Activated CD8-positive, alpha-beta memory T cell treated with anti-CD3 and anti-CD28 coated beads, Interleukin-2, amount 10 ng/mL, durations not matched to agents 7 days and 5 days (primary cell): ENCODE data around the gene OR1F1. TPM values are rescaled to one million over a fixed set of nuclear protein-coding genes. Genes with fewer than 3 reads are reported as not detected.

ENCODE experiments used
- ATAC-seq: fragments of 150-1000 bp; cut with Tn5 transposase; one replicate; pipeline ENCODE4 v1.10.0; 2021; ENCODE audit warnings: moderate library complexity
- CTCF ChIA-PET: fragments of 350-600 bp; sonication (Branson Sonifier 250); formaldehyde crosslinking; loops from one replicate; lab custom pipeline; 2021; ENCODE audit warnings: antibody characterized with exemption; lab: Charles Lee
- DNase-seq: peaks from one replicate; pipeline ENCODE4 v3.0.0-alpha.2; 2020
- H3K27ac Mint-ChIP-seq: one replicate; pipeline ENCODE4 v1.8.0; 2021; ENCODE audit warnings: mild to moderate bottlenecking, mixed read lengths
- H3K27me3 Mint-ChIP-seq: one replicate; pipeline ENCODE4 v1.8.0; 2021; ENCODE audit warnings: mixed read lengths
- H3K36me3 Mint-ChIP-seq: one replicate; pipeline ENCODE4 v1.8.0; 2021; ENCODE audit warnings: mild to moderate bottlenecking, mixed read lengths
- H3K4me1 Mint-ChIP-seq: one replicate; pipeline ENCODE4 v1.8.0; 2021; ENCODE audit warnings: mixed read lengths
- H3K4me3 Mint-ChIP-seq: one replicate; pipeline ENCODE4 v1.8.0; 2021; ENCODE audit warnings: mild to moderate bottlenecking, moderate library complexity, mixed read lengths
- H3K9me3 Mint-ChIP-seq: one replicate; pipeline ENCODE4 v1.8.0; 2022; ENCODE audit warnings: low read depth, mixed read lengths
- total RNA-seq, 2 experiments: library from RNA; stranded (reverse); gene quantifications; one replicate each; pipeline ENCODE4 v1.2.3, GENCODE V29; 2021

The OR1F1 gene
- total RNA-seq, 2 experiments from 2014 or later = not detected

DNA sequence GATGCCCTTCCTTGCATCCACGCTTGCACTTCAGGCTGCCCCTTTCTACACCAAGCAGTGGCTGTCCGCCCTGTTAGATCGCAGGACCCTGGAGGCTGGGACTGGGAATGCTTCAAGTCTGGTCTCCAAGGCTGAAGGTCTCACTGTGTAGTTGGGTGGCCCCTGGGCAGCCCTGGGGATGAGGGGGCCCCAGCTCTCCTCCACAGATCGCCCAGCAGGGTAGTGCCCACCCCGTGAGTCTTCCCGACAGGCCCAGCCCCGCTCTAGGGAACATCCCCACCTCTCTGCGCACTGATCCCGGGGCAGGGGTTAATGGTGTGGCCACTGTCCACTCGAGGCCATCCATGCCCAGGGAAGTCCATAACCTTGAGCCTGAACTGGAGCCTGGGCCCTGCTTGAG, 42.9 kb upstream of the OR1F1 start:
- Mint-ChIP-seq H3K4me3 (no peak overlapping the region), H3K9me3 (no peaks in the 10 kb centered on the region), H3K4me1 (peaks cover 7% of the 10 kb centered on the region), H3K27ac (no peak overlapping the region), H3K27me3 (no peaks in the 10 kb centered on the region), H3K36me3 (peaks cover 5% of the 10 kb centered on the region)
- DNase-seq (no peak), ATAC-seq (no peak)
- CTCF ChIA-PET = interaction anchor here (2.3 to 3.0 kb wide), 2 partner anchors 10 to 16 kb away, joined by 9 to 15 read pairs; partner anchors contain the start of gene ZNF213

DNA sequence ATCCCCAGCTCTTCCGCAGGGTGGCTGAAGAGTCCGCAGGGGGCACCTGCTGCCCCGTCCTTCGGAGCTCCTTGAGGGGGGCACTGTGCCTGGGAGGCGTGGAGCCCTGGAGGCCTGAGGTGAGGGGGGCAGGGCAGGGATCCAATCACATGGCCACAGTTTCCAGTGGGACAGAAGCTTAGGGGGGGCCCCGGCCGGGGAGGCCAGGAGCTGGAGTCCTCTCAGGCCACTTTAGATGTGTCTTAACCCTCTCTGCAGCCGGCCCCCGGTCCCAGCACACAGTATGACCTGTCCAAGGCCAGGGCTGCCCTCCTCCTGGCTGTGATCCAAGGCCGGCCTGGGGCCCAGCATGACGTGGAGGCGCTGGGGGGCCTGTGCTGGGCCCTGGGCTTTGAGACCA, 42.3 kb upstream of the OR1F1 start:
- H3K27ac Mint-ChIP-seq = no peak overlapping the region
- ATAC-seq (no peak), DNase-seq (no peak)
- no peaks in the 10 kb centered on the region for H3K9me3 Mint-ChIP-seq
- H3K4me1 Mint-ChIP-seq = peaks cover 9% of the 10 kb centered on the region
- CTCF ChIA-PET = no interaction called here
- no peak overlapping the region for H3K4me3 Mint-ChIP-seq
- peaks cover 1% of the 10 kb centered on the region for H3K27me3 Mint-ChIP-seq
- peaks cover 5% of the 10 kb centered on the region for H3K36me3 Mint-ChIP-seq

DNA sequence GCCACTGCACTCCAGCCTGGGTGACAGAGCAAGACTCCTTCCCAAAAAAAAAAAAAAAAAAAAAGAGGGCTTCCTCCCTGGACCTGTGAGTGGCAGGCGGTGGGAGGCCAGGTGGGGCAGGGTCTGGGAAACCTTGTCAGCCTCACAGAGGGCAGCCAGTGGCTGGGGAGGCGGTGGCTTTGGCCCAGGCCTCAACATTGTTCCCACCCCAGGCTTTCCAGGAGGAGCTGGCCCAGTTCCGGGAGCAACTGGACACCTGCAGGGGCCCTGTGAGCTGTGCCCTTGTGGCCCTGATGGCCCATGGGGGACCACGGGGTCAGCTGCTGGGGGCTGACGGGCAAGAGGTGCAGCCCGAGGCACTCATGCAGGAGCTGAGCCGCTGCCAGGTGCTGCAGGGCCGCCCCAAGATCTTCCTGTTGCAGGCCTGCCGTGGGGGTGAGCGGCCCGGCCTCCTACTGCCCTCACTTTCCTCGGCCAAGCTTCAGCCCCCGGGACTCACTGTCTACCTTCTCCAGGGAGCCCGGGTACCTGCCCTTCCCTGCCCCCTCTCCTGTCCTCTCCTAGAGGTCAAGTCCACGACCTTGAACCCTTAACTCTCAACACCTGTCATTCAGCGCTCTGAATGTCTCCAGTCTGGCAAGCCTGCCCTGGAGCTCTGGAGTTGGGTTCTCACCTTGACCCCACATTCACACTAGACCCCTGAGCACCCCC, 40.8 kb upstream of the OR1F1 start:
- Mint-ChIP-seq H3K27ac (no peak overlapping the region), H3K36me3 (peaks cover 4% of the 10 kb centered on the region), H3K9me3 (no peaks in the 10 kb centered on the region), H3K27me3 (peaks cover 8% of the 10 kb centered on the region), H3K4me3 (no peak overlapping the region), H3K4me1 (peaks cover 17% of the 10 kb centered on the region)
- ATAC-seq = no peak
- CTCF ChIA-PET = interaction anchor here (0.7 to 6.7 kb wide), 4 partner anchors 14 to 119 kb away, joined by 3 to 128 read pairs (median 4); partner anchors contain the start of gene ZNF213
- no peak for DNase-seq

DNA sequence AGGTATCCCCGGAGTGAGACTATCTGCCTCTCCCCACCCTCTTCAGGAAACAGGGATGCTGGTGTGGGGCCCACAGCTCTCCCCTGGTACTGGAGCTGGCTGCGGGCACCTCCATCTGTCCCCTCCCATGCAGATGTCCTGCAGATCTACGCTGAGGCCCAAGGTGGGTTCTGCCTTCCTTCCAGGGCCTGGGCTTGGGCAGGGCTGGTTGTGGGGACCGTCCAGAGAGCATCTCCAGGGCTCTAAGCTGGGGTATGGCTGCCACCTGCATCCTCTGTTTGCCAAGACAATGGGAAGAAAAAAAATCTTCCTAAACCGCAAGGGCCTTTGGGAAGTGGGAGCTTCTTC, 40.3 kb upstream of the OR1F1 start:
- ATAC-seq = no peak
- Mint-ChIP-seq H3K27me3 (peaks cover 13% of the 10 kb centered on the region), H3K4me1 (peaks cover 23% of the 10 kb centered on the region), H3K9me3 (no peaks in the 10 kb centered on the region), H3K36me3 (no peaks in the 10 kb centered on the region), H3K27ac (no peak overlapping the region), H3K4me3 (no peak overlapping the region)
- DNase-seq = no peak
- CTCF ChIA-PET = interaction anchor here (0.7 to 6.7 kb wide), 4 partner anchors 14 to 120 kb away, joined by 3 to 128 read pairs (median 4); partner anchors contain the start of gene ZNF213

DNA sequence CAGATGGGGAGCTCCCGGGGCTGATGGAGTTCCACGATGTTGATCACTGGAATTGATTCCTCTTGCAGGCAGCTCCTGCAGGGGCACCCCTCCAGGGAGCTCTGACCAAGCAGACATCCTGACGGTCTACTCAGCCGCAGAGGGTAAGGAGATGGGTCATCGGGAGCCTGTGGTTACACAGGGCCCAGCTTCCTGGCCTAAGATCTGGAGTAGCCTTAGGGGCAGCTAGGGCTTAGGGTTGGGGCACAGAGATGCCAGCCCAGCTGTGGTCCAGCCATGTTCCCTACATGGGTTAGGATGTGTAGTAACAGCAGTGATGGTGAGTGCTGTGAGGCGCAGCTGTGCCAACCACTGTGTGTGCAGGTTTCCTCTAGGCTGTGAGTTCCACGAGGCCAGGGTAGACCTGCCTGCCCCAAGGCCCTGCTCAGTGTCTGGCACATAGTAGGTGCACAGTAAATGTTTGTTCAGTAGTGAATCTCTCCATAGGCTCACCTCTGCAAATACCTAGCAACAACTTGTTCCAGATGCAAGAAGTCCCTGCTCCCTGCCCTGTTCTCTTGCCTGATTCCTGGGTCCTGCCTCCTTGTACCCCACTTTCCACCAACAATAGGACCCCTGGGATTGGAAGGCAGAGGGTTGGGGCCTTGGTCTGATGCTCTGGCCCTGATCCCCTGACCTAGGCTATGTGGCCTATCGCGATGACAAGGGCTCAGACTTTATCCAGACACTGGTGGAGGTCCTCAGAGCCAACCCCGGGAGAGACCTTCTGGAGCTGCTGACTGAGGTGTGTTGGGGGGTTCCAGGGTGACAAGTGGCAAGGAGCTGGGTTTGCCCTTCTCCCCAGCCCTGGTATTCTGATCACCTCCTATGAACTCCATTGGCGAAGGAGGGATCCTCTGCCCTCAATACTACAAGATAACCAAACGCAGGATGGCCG, 39.5 kb upstream of the OR1F1 start:
- Mint-ChIP-seq H3K27me3 (peaks cover 15% of the 10 kb centered on the region), H3K4me3 (peak overlapping the region; percentile 82), H3K36me3 (no peaks in the 10 kb centered on the region), H3K27ac (peak overlapping the region; percentile 15), H3K9me3 (no peaks in the 10 kb centered on the region), H3K4me1 (peaks cover 25% of the 10 kb centered on the region)
- ATAC-seq (no peak), DNase-seq (no peak)
- CTCF ChIA-PET = interaction anchor here (0.7 to 6.7 kb wide), 9 partner anchors 11 to 145 kb away, joined by 3 to 128 read pairs (median 8); partner anchors contain the start of gene ZNF213

DNA sequence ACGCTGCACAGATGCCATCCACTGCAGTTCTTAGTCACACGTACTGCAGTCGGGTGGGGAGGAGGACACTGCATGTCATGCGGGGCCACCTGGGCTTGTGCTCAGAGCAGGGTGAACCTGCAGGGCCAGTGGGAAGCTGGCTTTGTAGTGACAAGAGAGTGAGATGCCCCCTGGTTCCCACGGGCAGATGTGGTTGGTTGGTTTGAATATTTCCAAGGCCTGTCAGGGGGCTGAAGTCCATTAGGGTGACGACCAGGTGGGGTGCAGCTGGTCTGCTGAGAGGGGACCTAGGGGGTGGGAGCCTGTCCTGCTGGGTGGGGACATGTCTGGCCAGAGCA, 38.8 kb upstream of the OR1F1 start:
- Mint-ChIP-seq H3K27ac (peak overlapping the region; percentile 15), H3K27me3 (peaks cover 15% of the 10 kb centered on the region), H3K36me3 (peaks cover under 1% of the 10 kb centered on the region), H3K9me3 (no peaks in the 10 kb centered on the region), H3K4me3 (peak overlapping the region; percentile 82), H3K4me1 (peaks cover 26% of the 10 kb centered on the region)
- DNase-seq (no peak), ATAC-seq (no peak)
- CTCF ChIA-PET = interaction anchor here (0.8 to 6.7 kb wide), 8 partner anchors 10 to 145 kb away, joined by 3 to 128 read pairs (median 10); partner anchors contain the start of gene ZNF213

DNA sequence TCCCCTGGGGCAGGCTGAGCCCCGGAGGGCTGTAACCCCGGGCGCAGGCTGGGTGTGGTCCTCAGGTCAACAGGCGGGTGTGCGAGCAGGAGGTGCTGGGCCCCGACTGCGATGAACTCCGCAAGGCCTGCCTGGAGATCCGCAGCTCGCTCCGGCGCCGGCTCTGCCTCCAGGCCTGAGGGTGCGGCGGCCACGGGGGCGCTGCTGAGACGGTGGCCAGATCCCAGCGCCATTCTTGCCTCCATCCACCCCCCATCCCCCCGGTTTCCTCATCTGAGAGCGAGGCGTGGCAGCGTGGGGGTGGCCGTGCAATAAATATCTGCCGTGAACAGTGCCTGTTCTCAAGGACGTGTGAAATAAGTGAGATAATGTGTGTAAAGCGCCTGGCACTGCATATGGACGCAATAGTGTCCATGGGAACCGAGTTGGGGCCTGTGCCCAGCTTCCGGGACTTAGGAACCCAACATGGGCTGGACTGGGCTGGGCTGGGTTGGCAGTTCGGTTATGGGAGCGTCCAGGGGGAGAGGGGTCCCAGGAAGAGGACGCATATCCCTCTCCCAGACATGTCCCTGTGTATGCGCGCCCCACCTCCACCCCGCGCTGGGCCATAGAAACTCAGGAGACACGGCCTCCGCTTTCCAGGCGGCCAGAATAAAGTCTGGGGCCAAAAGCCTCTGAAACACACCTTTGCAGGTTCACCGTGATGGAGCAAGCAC, 38.2 kb upstream of the OR1F1 start:
- DNase-seq (peak; percentile 78), ATAC-seq (peak; percentile 30)
- H3K27me3 Mint-ChIP-seq = peaks cover 18% of the 10 kb centered on the region
- peaks cover 28% of the 10 kb centered on the region for H3K4me1 Mint-ChIP-seq
- peaks cover 2% of the 10 kb centered on the region for H3K36me3 Mint-ChIP-seq
- peak overlapping the region; percentile 82 for H3K4me3 Mint-ChIP-seq
- peak overlapping the region; percentile 90 for H3K27ac Mint-ChIP-seq
- H3K9me3 Mint-ChIP-seq = no peaks in the 10 kb centered on the region
- CTCF ChIA-PET = interaction anchor here (0.8 to 6.7 kb wide), 21 partner anchors 9 to 351 kb away, joined by 3 to 128 read pairs (median 4); partner anchors contain the start of genes CLUAP1 and ZNF213

DNA sequence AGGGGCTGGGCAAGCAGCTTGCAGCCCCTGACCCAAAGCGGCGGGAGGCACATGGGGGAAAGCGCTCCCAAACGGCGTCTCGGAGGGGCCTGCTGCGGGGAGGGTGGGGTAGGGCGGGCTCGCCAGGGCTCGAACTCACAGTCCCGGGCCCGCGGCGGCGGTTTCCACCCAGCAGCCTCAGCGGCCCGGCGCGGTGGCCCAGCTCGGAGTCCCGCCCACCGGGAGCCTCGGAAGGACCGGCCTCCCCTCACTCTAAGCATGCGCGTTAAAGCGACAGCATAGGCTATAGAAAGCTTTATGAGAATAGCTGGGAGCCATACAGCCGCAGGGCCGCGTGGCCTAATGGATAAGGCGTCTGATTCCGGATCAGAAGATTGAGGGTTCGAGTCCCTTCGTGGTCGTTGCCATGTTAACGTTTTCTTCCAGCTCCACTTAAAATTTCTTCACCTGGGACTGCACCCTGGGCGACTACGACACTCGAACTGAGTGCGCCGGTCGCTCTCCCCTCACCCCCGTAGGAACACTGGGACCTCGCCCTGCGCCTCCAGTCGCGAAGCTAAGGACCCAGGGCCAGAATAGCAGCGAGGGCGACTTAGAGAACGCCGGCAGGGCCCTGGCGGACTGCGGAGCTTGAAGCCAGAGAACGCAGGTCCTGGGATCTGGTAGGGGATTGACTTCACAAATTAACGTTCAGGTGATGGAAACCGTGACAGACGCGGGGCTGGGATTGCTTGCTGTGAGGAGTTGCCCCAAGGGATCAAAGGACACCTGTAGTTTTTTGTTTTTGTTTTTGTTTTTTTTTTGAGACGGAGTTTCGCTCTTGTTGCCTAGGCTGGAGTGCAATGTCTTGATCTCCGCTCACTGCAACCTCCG, 37.4 kb upstream of the OR1F1 start:
- peaks cover 2% of the 10 kb centered on the region for H3K36me3 Mint-ChIP-seq
- H3K4me1 Mint-ChIP-seq = peaks cover 32% of the 10 kb centered on the region
- H3K27ac Mint-ChIP-seq = peak overlapping the region; percentile 90
- peak overlapping the region; percentile 82 for H3K4me3 Mint-ChIP-seq
- no peaks in the 10 kb centered on the region for H3K9me3 Mint-ChIP-seq
- CTCF ChIA-PET = interaction anchor here (0.7 to 6.7 kb wide), 20 partner anchors 8 to 351 kb away, joined by 3 to 128 read pairs (median 4); partner anchors contain the start of genes CLUAP1 and ZNF213
- ATAC-seq (peak; percentile 86), DNase-seq (peak; percentile 99)
- H3K27me3 Mint-ChIP-seq = peaks cover 21% of the 10 kb centered on the region

DNA sequence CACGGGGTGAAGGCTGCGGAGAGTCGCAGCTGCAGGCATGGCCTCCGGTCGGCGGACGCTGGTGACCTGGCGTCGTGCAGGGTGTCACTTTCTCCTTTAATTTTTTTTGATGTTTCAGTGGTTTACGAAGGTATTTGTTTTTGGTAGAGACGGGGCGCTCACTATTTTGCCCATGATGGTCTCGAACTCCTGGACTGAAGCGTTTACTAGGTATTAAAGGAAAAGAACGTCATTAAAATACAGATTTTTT, 36.1 kb upstream of the OR1F1 start:
- CTCF ChIA-PET = interaction anchor here (1.0 to 6.7 kb wide), 5 partner anchors 14 to 19 kb away, joined by 3 to 128 read pairs (median 7); partner anchors contain the start of gene ZNF213
- peaks cover 32% of the 10 kb centered on the region for H3K4me1 Mint-ChIP-seq
- peaks cover 29% of the 10 kb centered on the region for H3K27me3 Mint-ChIP-seq
- H3K4me3 Mint-ChIP-seq = peak overlapping the region; percentile 71
- peak; percentile 55 for DNase-seq
- peaks cover 2% of the 10 kb centered on the region for H3K36me3 Mint-ChIP-seq
- no peaks in the 10 kb centered on the region for H3K9me3 Mint-ChIP-seq
- peak overlapping the region; percentile 82 for H3K27ac Mint-ChIP-seq
- no peak for ATAC-seq

DNA sequence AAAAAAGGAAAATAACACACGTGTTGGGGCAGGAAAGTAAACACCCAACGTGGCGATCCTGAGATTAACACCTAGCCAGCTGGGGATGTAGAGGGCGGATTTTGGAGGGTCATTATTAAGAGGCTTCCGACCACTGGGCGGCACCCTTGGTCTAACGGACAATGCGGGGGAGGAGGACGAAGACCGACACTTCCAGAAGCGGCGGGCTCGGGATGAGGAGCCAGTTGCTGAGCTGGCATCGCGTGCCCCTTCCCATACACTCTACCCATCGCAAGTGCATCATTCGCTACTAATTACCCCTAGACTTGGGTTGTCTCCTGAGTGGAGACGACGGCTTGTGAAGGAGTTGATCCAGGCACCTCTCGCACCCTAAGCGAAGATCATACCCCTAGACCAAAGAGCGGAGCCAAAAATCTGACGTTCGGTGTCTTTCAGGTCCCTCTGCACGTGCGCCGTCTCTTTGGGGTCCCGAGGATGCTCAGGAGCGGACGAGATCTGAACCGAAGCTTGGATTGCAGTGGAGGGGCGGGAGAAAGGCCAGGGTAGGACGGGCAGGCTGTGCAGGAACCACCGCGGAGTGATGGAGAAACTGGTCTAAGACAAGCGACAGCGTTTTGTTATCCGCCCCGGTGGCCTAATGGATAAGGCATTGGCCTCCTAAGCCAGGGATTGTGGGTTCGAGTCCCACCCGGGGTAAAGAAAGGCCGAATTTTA, 35.6 kb upstream of the OR1F1 start:
- CTCF ChIA-PET = interaction anchor here (1.0 to 6.7 kb wide), 5 partner anchors 13 to 19 kb away, joined by 3 to 128 read pairs (median 7); partner anchors contain the start of gene ZNF213
- Mint-ChIP-seq H3K27me3 (peaks cover 34% of the 10 kb centered on the region), H3K4me1 (peaks cover 36% of the 10 kb centered on the region), H3K9me3 (no peaks in the 10 kb centered on the region), H3K4me3 (peak overlapping the region; percentile 71), H3K36me3 (peaks cover 2% of the 10 kb centered on the region), H3K27ac (peak overlapping the region; percentile 82)
- DNase-seq = peak; percentile 92
- ATAC-seq = peak; percentile 13

DNA sequence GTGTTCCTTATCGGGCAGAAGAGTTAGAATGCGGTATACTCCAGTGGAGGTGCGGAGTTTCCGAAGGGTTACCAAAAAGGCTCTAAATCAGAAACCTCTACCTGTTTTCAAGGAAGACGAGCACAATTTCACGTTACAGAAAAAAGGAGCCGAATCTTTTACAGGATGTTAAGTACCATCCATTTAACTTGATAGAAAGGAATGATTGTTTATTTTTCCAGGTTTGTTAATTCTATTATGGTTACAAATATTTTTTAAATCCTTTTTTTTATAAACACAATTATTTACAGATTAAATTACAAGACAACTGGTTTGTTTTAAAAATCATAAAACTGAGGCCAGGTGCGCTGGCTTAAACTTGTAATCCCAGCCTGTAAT, 35.0 kb upstream of the OR1F1 start:
- Mint-ChIP-seq H3K4me1 (peaks cover 42% of the 10 kb centered on the region), H3K27ac (peak overlapping the region; percentile 82), H3K27me3 (peaks cover 39% of the 10 kb centered on the region), H3K4me3 (peak overlapping the region; percentile 71), H3K36me3 (peaks cover 2% of the 10 kb centered on the region), H3K9me3 (no peaks in the 10 kb centered on the region)
- CTCF ChIA-PET = interaction anchor here (1.0 to 6.7 kb wide), 3 partner anchors 13 to 19 kb away, joined by 3 to 128 read pairs (median 7); partner anchors contain the start of gene ZNF213
- DNase-seq = no peak
- ATAC-seq = no peak
